K562 (cell line): ENCODE measurements around the gene HADHB. TPM values are rescaled to one million over a fixed set of nuclear protein-coding genes. Genes with fewer than 3 reads are reported as not detected.

Experiments
- BHLHE40 ChIP-seq: IDR thresholded peaks from 2 replicates; pipeline ENCODE4 v1.6.1; 2011; ENCODE audit warnings: low read length, improper control_type of control experiment
- E2F6 ChIP-seq, 2 experiments: IDR thresholded peaks; 2 replicates each; pipeline ENCODE4 v1.6.1; 2011; ENCODE audit warnings: borderline replicate concordance in 1 of 2, control low read depth in 1 of 2, low read depth in 1 of 2, low read length in 1 of 2, mild to moderate bottlenecking in 1 of 2, mixed read lengths in 1 of 2, moderate library complexity in 1 of 2; ENCODE audit not compliant: insufficient read depth in 1 of 2, insufficient read length in 1 of 2, poor library complexity in 1 of 2, severe bottlenecking in 1 of 2; ENCODE audit errors: extremely low read depth in 1 of 2
- HDAC1 ChIP-seq, 2 experiments: fragments of 450-650 bp; IDR thresholded peaks; 2 replicates each; pipeline ENCODE4 v1.6.1; 2016 to 2017; ENCODE audit warnings: inconsistent platforms in 1 of 2, mild to moderate bottlenecking in 1 of 2, moderate library complexity in 1 of 2
- KLF13 ChIP-seq: fragments of 450-650 bp; IDR thresholded peaks from 2 replicates; pipeline ENCODE4 v1.6.1; 2016; ENCODE audit warnings: missing genetic modification characterization, low read depth, mild to moderate bottlenecking, missing compliant biosample characterization, moderate library complexity, borderline replicate concordance
- MEIS2 ChIP-seq: fragments of 450-650 bp; IDR thresholded peaks from 2 replicates; pipeline ENCODE4 v1.6.1; 2014; ENCODE audit warnings: mild to moderate bottlenecking; ENCODE audit not compliant: partially characterized antibody
- NEUROD1 ChIP-seq: fragments of 150-350 bp; IDR thresholded peaks from 2 replicates; pipeline ENCODE4 v1.6.1; 2014; ENCODE audit warnings: borderline replicate concordance, low read length, low read depth; ENCODE audit not compliant: partially characterized antibody
- NFE2L1 ChIP-seq: fragments of 450-650 bp; IDR thresholded peaks from 2 replicates; pipeline ENCODE4 v1.6.1; 2016; ENCODE audit warnings: missing genetic modification characterization, low read depth, mild to moderate bottlenecking, missing compliant biosample characterization, moderate library complexity, borderline replicate concordance
- POLR2G ChIP-seq: fragments of 200-400 bp; formaldehyde crosslinking; IDR thresholded peaks from 2 replicates; pipeline ENCODE4 v1.6.1; 2017; ENCODE audit warnings: low read depth, mild to moderate bottlenecking, antibody characterized with exemption, low read length, moderate library complexity
- PREB ChIP-seq: sonication (generic); formaldehyde crosslinking; IDR thresholded peaks from 2 replicates; pipeline ENCODE4 v1.8.1; 2023; ENCODE audit warnings: mild to moderate bottlenecking, missing genetic modification reagents
- RBFOX2 ChIP-seq: fragments of 200-400 bp; formaldehyde crosslinking; IDR thresholded peaks from 2 replicates; pipeline ENCODE4 v1.6.1; 2017; ENCODE audit warnings: low read depth, mild to moderate bottlenecking, low read length, moderate library complexity
- ZBTB2 ChIP-seq: fragments of 450-650 bp; IDR thresholded peaks from 2 replicates; pipeline ENCODE4 v1.6.1; 2016; ENCODE audit warnings: antibody characterized with exemption
- ZNF165 ChIP-seq: fragments of 250-450 bp; sonication (Bioruptor Pico); IDR thresholded peaks from 2 replicates; pipeline ENCODE4 v1.4.0; 2020; ENCODE audit warnings: borderline replicate concordance
- ZNF232 ChIP-seq: sonication (generic); formaldehyde crosslinking; IDR thresholded peaks from 2 replicates; pipeline ENCODE4 v1.8.0; 2022; ENCODE audit warnings: mild to moderate bottlenecking, missing genetic modification reagents
- ZNF24 ChIP-seq: fragments of 450-650 bp; IDR thresholded peaks from 2 replicates; pipeline ENCODE4 v1.6.1; 2016
- ZNF311 ChIP-seq: fragments of 250-450 bp; sonication (Bioruptor Pico); IDR thresholded peaks from 2 replicates; pipeline ENCODE4 v1.4.0; 2020; ENCODE audit warnings: mild to moderate bottlenecking, moderate library complexity
- ZNF592 ChIP-seq: fragments of 450-650 bp; IDR thresholded peaks from 2 replicates; pipeline ENCODE4 v1.6.1; 2017; ENCODE audit warnings: antibody characterized with exemption, mild to moderate bottlenecking
- polyA plus RNA-seq, 8 experiments: library from polyadenylated mRNA; depleted of rRNA in 4 of 8; stranded (reverse) in 5 of 8; unstranded in 3 of 8; fragments of >200 nt; fragmentation: Nextera tagmentation in 2 of 8; fragmentation: Illumina TruSeq in 1 of 8; extraction: Ambion mirVana in 2 of 8; extraction: Trizol in 1 of 8; gene quantifications; 2 replicates each; pipeline versions ENCODE4 v1.2.1 to v1.2.3, GENCODE V29; 2011 to 2014; ENCODE audit warnings: inconsistent platforms in 1 of 8, missing spikeins in 1 of 8
- total RNA-seq, 7 experiments: library from RNA; depleted of rRNA in 6 of 7; stranded (reverse); fragments of >200 nt in 6 of 7; fragmentation: Illumina TruSeq in 2 of 7; extraction: Trizol in 2 of 7; gene quantifications; 2 replicates each; pipeline versions ENCODE4 v1.2.1 to v1.2.3, GENCODE V29; 2011 to 2021; ENCODE audit warnings: low replicate concordance in 1 of 7

HADHB gene
- total and polyA plus RNA-seq, 9 of the 15 experiments (the other 6 are each of a cell fraction or from before 2014, with no cell fraction given): 67.3 to 199 (median 100) TPM

GRCh38 chr2:26246818-26247217 lies 2.1 kb downstream of the HADHB start (continued):
- TF ChIP-seq ZNF592: no peak; the same call in none of the 2 replicates
- TF ChIP-seq BHLHE40: peak; percentile 77
- no peak for TF ChIP-seq ZNF165 (CRISPR knock-in tag)
- no peak for TF ChIP-seq ZNF311
- 0 out of 2 replicates have a peak, but pooled peaks have one; percentile 44 for TF ChIP-seq ZBTB2
- TF ChIP-seq KLF13 (tag): no peak
- no peak for TF ChIP-seq PREB (CRISPR knock-in tag)
- no peak for TF ChIP-seq NFE2L1
- no peak for TF ChIP-seq ZNF232 (CRISPR knock-in tag)
- no peak for TF ChIP-seq NEUROD1
- no peak for TF ChIP-seq HDAC1 (IDR thresholded peaks at IDR 0.05)
- TF ChIP-seq MEIS2: peak; percentile 7
- no peak for TF ChIP-seq ZNF24
- TF ChIP-seq E2F6 (IDR thresholded peaks at IDR 0.05; ENCODE audit: borderline replicate concordance in 1 of 2, extremely low read depth in 1 of 2, insufficient read depth in 1 of 2, insufficient read length in 1 of 2, low read depth in 1 of 2, low read length in 1 of 2, poor library complexity in 1 of 2, severe bottlenecking in 1 of 2): peak; percentile 44 to 52
- no peak for TF ChIP-seq POLR2G
- TF ChIP-seq RBFOX2: no peak
